Adrenal gland (tissue), 12 donors: ENCODE measurements around the gene ASXL2. TPM values are rescaled to one million over a fixed set of nuclear protein-coding genes. Genes with fewer than 3 reads are reported as not detected.
"Not testable (repeated sequence)": the region's sequence is repeated elsewhere in the genome, so short reads cannot be mapped to it uniquely, and the experiment has no call there.

Source experiments
- DNase-seq, 7 donors: peaks; one replicate each; pipeline ENCODE4 v3.0.0-alpha.2; 2019 to 2020
- H3K27ac ChIP-seq, 5 donors: fragments of 200-600 bp; sonication (generic) in 4 of 5; 1 replicate in 3 of 5; 2 replicates in 2 of 5; pipeline versions ENCODE4 v1.5.1 to v1.8.0; 2016 to 2020; ENCODE audit warnings: mild to moderate bottlenecking in 1 of 5
- H3K27me3 ChIP-seq: fragments of 200-600 bp; 2 replicates; pipeline ENCODE4 v1.8.0; 2021
- H3K36me3 ChIP-seq, 2 donors: fragments of 200-600 bp; replicated peaks in 1 of 2; 1 replicate in 1 of 2; 2 replicates in 1 of 2; pipeline versions ENCODE4 v1.5.1 to v1.8.0; 2018 to 2022
- H3K4me1 ChIP-seq, 2 donors: fragments of 200-600 bp; replicated peaks in 1 of 2; 1 replicate in 1 of 2; 2 replicates in 1 of 2; pipeline versions ENCODE4 v1.5.1 to v1.8.0; 2018 to 2021
- H3K4me3 ChIP-seq, 4 donors: fragments of 200-600 bp; sonication (generic) in 3 of 4; one replicate each; pipeline ENCODE4 v1.5.1; 2016 to 2018
- H3K9me3 ChIP-seq, 3 donors: fragments of 200-600 bp; sonication (generic) in 1 of 3; replicated peaks in 1 of 3; 1 replicate in 2 of 3; 2 replicates in 1 of 3; pipeline versions ENCODE4 v1.5.1 to v1.8.0; 2016 to 2021
- POLR2A ChIP-seq, 2 donors: fragments of 450-650 bp; IDR thresholded peaks; one replicate each; pipeline ENCODE4 v1.6.1; 2017; ENCODE audit warnings: antibody characterized with exemption in 2 of 2, mild to moderate bottlenecking in 2 of 2, moderate library complexity in 1 of 2
- WGBS, 4 donors: extraction: QIAGEN DNeasy Blood & Tissue Kit in 2 of 4; methylation state at CpG; one replicate each; pipeline versions ENCODE4 v1.1.5 to v1.1.7; 2013 to 2017; 5-methylcytosine and 5-hydroxymethylcytosine counted together
- intact Hi-C, 2 donors: fragments of 100-400 bp; cut with DNase I; formaldehyde crosslinking; loops; one replicate each; pipeline versions ENCODE4 v1.14.1 to v1.15.0; 2022 to 2023
- polyA plus RNA-seq, 3 donors: library from polyadenylated mRNA; stranded (reverse); fragments of 200-250 nt in 2 of 3; fragments of 350-450 nt in 1 of 3; fragmentation: Illumina TruSeq in 1 of 3; extraction: RNeasy Lipid Tissue Mini Kit (QIAGEN cat#74804) in 1 of 3; gene quantifications; one replicate each; pipeline ENCODE4 v1.2.3, GENCODE V29; 2013 to 2014
- total RNA-seq, 9 donors: library from RNA; depleted of rRNA in 4 of 9; stranded (reverse); fragments of >200 nt in 4 of 9; fragments of 120-200 nt in 1 of 9; fragmentation: NEBNext Ultra II Directional in 1 of 9; extraction: Animal tissue kit (Norgen Biotek cat#: 25700) in 1 of 9; gene quantifications; one replicate each; pipeline versions ENCODE4 v1.1.0 to v1.2.4, GENCODE V29; 2013 to 2023
- TF ChIP-seq, protein P1 (sequence below), 6 experiments: fragments of 450-650 bp in 4 of 6; fragments of 200-600 bp in 2 of 6; sonication (generic) in 1 of 6; IDR thresholded peaks; 1 replicate in 5 of 6; 2 replicates in 1 of 6; pipeline versions ENCODE4 v1.5.1 to v1.8.0; 2016 to 2021; ENCODE audit warnings: antibody characterized with exemption in 6 of 6, mild to moderate bottlenecking in 2 of 6, moderate library complexity in 1 of 6
- donor health status: healthy with polysubstance abuse.
- donor health status: Bipolar disorder and iron deficiency.
- donor health status: DM: yes; HTN: yes; CAD: no.
- donor health status: DM: no; HTN: no; CAD: no.
- donor health status: DM: no; HTN: no; CAD: no.
- donor health status: DM: yes; HTN: yes; CAD: no.

Gene ASXL2
- total and polyA plus RNA-seq, 12 donors = 1.4 to 41.8 (median 20.9) TPM

DNA sequence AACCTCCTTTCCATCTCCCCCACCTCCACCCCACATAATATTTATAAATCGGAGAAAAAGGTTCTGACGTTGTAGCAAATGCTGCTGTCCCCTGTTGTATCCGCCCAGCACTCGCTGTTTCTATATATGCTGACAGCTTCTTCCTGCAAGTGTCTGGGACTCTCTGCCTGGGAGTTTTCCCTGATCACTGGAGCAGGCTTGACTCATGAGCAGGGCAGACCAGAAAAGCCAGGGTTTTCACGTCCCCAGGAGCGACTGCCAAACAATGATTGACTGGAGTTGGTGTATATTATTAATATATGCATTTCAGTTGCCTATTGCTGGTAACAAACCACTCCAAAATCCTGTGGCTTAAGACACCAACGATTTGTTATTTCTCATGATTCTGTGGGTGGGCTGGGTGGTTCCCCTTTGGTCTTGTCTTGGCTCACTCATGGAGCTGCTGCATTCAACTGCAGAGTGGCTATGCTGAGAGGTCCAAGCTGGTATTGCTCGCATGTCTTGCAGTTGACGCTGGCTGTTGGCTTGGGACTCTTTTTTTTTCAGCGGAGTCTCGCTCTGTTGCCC lies 21.2 kb upstream of the ASXL2 start:
- WGBS, 4 donors = 74 to 88% (median 84%) methylated on average over 11 of the region's 11 CpGs
- intact Hi-C loops = no loop called here
- H3K4me3 ChIP-seq = no peak overlapping the region
- TF ChIP-seq, protein P1, sequence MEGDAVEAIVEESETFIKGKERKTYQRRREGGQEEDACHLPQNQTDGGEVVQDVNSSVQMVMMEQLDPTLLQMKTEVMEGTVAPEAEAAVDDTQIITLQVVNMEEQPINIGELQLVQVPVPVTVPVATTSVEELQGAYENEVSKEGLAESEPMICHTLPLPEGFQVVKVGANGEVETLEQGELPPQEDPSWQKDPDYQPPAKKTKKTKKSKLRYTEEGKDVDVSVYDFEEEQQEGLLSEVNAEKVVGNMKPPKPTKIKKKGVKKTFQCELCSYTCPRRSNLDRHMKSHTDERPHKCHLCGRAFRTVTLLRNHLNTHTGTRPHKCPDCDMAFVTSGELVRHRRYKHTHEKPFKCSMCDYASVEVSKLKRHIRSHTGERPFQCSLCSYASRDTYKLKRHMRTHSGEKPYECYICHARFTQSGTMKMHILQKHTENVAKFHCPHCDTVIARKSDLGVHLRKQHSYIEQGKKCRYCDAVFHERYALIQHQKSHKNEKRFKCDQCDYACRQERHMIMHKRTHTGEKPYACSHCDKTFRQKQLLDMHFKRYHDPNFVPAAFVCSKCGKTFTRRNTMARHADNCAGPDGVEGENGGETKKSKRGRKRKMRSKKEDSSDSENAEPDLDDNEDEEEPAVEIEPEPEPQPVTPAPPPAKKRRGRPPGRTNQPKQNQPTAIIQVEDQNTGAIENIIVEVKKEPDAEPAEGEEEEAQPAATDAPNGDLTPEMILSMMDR (IDR thresholded peaks at IDR 0.05) = no peak
- TF ChIP-seq POLR2A (IDR thresholded peaks at IDR 0.05) = no peak
- no peak overlapping the region for H3K27ac ChIP-seq
- DNase-seq = no peak
- H3K9me3 ChIP-seq = no peaks in the 10 kb centered on the region
- no peaks in the 10 kb centered on the region for H3K36me3 ChIP-seq
- no peaks in the 10 kb centered on the region for H3K27me3 ChIP-seq
- no peaks in the 10 kb centered on the region for H3K4me1 ChIP-seq

DNA sequence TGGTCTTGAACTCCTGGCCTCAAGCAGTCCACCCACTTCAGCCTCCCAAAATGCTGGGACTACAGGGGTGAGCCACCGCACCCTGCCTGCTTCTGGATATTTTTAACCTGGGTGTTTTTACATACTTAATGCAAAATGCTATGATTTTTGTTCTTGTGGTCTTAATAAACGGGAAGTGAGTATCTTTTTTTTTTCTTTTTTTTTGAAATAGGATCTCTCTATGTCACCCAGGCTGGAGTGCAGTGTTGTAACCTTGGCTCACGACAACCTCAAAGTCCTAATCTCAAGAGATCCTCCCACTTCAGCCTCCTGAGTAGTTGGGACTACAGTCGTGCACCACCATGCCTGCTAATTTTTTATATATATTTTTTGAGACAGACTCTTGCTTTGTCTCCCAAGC lies 19.2 kb upstream of the ASXL2 start:
- H3K36me3 ChIP-seq = no peaks in the 10 kb centered on the region
- H3K27ac ChIP-seq = no peak overlapping the region
- H3K9me3 ChIP-seq = no peaks in the 10 kb centered on the region
- no peak overlapping the region for H3K4me3 ChIP-seq
- TF ChIP-seq, protein P1 (IDR thresholded peaks at IDR 0.05) = no peak
- no peak for TF ChIP-seq POLR2A (IDR thresholded peaks at IDR 0.05)
- no peaks in the 10 kb centered on the region for H3K27me3 ChIP-seq
- 50 to 57% (median 53%) methylated on average over 4 of the region's 4 CpGs for WGBS, 4 donors
- H3K4me1 ChIP-seq = no peaks in the 10 kb centered on the region
- no peak for DNase-seq
- intact Hi-C loops = no loop called here

DNA sequence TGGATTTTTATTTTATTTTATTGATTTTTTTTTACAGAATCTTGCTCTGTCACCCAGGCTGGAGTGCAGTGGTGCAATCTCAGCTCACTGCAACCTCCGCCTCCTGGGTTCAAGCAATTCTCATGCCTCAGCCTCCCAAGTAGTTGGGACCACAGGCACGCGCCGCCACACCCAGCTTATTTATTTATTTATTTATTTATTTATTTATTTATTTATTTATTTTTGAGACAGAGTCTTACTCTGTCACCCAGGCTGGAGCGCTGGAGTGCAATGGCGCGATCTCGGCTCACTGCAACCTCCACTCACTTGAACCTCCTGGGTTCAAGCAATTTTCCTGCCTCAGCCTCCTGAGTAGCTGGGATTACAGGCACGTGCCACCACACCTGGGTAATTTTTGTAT lies 18.0 kb upstream of the ASXL2 start:
- H3K9me3 ChIP-seq, H3K4me1 ChIP-seq, H3K4me3 ChIP-seq, DNase-seq, H3K27ac ChIP-seq, H3K36me3 ChIP-seq, H3K27me3 ChIP-seq, intact Hi-C loops: not testable (repeated sequence)
- WGBS, 4 donors = 72 to 89% (median 78%) methylated on average over 9 of the region's 9 CpGs

DNA sequence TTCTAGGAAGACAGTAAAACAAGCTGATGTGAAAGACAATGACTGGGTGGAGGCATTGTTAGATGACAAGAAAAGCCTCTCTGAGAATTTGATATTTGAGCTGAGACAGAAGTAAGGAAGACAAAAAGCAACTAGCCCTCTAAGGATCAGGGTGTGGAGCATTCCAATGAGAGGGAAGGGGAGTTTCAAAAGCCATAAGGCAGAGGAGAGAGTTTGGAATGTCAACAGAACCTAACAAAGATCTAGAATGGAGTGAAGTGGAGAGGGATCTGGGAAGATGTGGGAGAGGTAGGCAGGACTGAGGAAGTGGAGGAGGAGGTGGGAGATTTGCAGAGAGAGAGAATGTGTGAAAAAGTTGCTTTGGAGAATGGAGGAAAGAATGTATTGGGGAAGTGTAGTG lies 17.3 kb upstream of the ASXL2 start:
- H3K9me3 ChIP-seq = no peaks in the 10 kb centered on the region
- TF ChIP-seq POLR2A (IDR thresholded peaks at IDR 0.05) = no peak
- TF ChIP-seq, protein P1 (IDR thresholded peaks at IDR 0.05) = no peak
- no peaks in the 10 kb centered on the region for H3K27me3 ChIP-seq
- no peak overlapping the region for H3K4me3 ChIP-seq
- no peaks in the 10 kb centered on the region for H3K4me1 ChIP-seq
- H3K27ac ChIP-seq = no peak overlapping the region
- intact Hi-C loops = no loop called here
- DNase-seq = no peak
- H3K36me3 ChIP-seq = no peaks in the 10 kb centered on the region

DNA sequence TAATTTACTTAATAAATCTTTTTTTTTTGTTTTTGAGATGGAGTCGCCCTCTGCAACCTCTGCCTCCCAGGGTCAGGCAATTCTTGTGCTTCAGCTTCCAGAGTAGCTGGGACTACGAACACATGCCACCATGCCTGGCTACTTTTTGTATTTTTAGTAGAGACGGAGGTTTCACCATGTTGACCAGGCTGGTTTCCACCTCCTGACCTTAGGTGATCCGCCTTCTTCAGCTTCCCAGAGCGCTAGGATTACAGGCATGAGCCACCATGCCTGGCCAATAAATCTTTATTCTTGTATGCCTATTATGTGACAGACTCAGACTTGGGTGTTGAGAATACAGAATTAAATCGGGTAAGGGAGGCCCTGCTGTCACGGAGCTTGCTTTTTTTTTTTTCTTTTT lies 16.7 kb upstream of the ASXL2 start:
- no peaks in the 10 kb centered on the region for H3K36me3 ChIP-seq
- no peak for TF ChIP-seq POLR2A (IDR thresholded peaks at IDR 0.05)
- TF ChIP-seq, protein P1 (IDR thresholded peaks at IDR 0.05) = no peak
- DNase-seq = no peak
- no peaks in the 10 kb centered on the region for H3K27me3 ChIP-seq
- no peaks in the 10 kb centered on the region for H3K4me1 ChIP-seq
- 87 to 93% (median 90%) methylated on average over 7 of the region's 7 CpGs for WGBS, 4 donors
- H3K9me3 ChIP-seq = no peaks in the 10 kb centered on the region
- H3K27ac ChIP-seq = no peak overlapping the region
- intact Hi-C loops = no loop called here
- no peak overlapping the region for H3K4me3 ChIP-seq
